PC-3 (cell line): ENCODE data around the gene RBM25. TPM values are rescaled to one million over a fixed set of nuclear protein-coding genes. Genes with fewer than 3 reads are reported as not detected.

Experiments
- ATAC-seq: fragments of 200-7000 bp; cut with Tn5 transposase; 2 replicates; pipeline ENCODE4 v1.9.1; 2020; ENCODE audit warnings: mild to moderate bottlenecking, moderate library complexity
- BruUV-seq: library from RNA; stranded (reverse); fragments of 400-500 nt; replicated peaks from 2 replicates; lab custom pipeline; 2021; lab: Mats Ljungman, UMichigan
- CTCF ChIA-PET: fragments of 300-600 bp; sonication (Branson Sonifier 250); formaldehyde crosslinking; loops from one replicate; lab custom pipeline; 2022; ENCODE audit warnings: antibody characterized with exemption; lab: Charles Lee
- POLR2A ChIA-PET: fragments of 300-600 bp; sonication (Branson Sonifier 250); formaldehyde crosslinking; loops from one replicate; lab custom pipeline; 2022; ENCODE audit warnings: antibody characterized with exemption; ENCODE audit not compliant: unreplicated experiment; lab: Charles Lee
- DNase-seq: peaks from one replicate; pipeline ENCODE4 v3.0.0-alpha.2; 2015
- H2AFZ ChIP-seq: fragments of 300-600 bp; sonication (generic); 2 replicates; pipeline ENCODE4 v1.6.0; 2016; ENCODE audit warnings: antibody characterized with exemption, low read length
- H3F3A ChIP-seq: fragments of 300-600 bp; sonication (generic); one replicate; pipeline ENCODE4 v1.6.0; 2017; ENCODE audit warnings: antibody characterized with exemption, low read length, control low read depth, mild to moderate bottlenecking; ENCODE audit not compliant: unreplicated experiment
- H3K27ac ChIP-seq: fragments of 300-600 bp; sonication (generic); 2 replicates; pipeline ENCODE4 v1.5.1; 2016; ENCODE audit warnings: mild to moderate bottlenecking, low read length
- H3K27me3 ChIP-seq: fragments of 300-600 bp; sonication (generic); 2 replicates; pipeline ENCODE4 v1.6.1; 2016; ENCODE audit warnings: low read length, mixed read lengths
- H3K36me3 ChIP-seq: fragments of 300-600 bp; sonication (generic); 2 replicates; pipeline ENCODE4 v1.6.1; 2016; ENCODE audit warnings: low read depth, mixed run types, low read length, mixed read lengths
- H3K4me1 ChIP-seq: fragments of 300-600 bp; sonication (generic); 2 replicates; pipeline ENCODE4 v1.5.1; 2016; ENCODE audit warnings: low read length; ENCODE audit not compliant: insufficient read depth
- H3K4me2 ChIP-seq: fragments of 300-600 bp; sonication (generic); 2 replicates; pipeline ENCODE4 v1.6.0; 2016; ENCODE audit warnings: low read length
- H3K4me3 ChIP-seq: fragments of 300-600 bp; sonication (generic); 2 replicates; pipeline ENCODE4 v1.5.1; 2016; ENCODE audit warnings: mild to moderate bottlenecking, low read length, mixed read lengths
- H3K79me2 ChIP-seq: fragments of 300-600 bp; sonication (generic); 2 replicates; pipeline ENCODE4 v1.6.1; 2017; ENCODE audit warnings: low read length, mixed read lengths
- H3K9ac ChIP-seq: fragments of 300-600 bp; sonication (generic); 2 replicates; pipeline ENCODE4 v1.6.0; 2016; ENCODE audit warnings: mild to moderate bottlenecking, low read length
- H3K9me2 ChIP-seq: fragments of 300-600 bp; sonication (generic); replicated peaks from 2 replicates; pipeline ENCODE4 v1.6.1; 2016; ENCODE audit warnings: mixed run types, low read length, mixed read lengths
- H3K9me3 ChIP-seq: fragments of 300-600 bp; sonication (generic); 2 replicates; pipeline ENCODE4 v1.6.1; 2016; ENCODE audit warnings: low read length, mixed read lengths
- H4K20me1 ChIP-seq: fragments of 300-600 bp; sonication (generic); 2 replicates; pipeline ENCODE4 v1.6.1; 2016; ENCODE audit warnings: low read length, mixed read lengths
- EZH2 ChIP-seq: fragments of 300-600 bp; sonication (generic); IDR thresholded peaks from one replicate; pipeline ENCODE4 v1.6.1; 2017; ENCODE audit warnings: antibody characterized with exemption, mild to moderate bottlenecking, low read length; ENCODE audit not compliant: unreplicated experiment
- EZH2phosphoT487 ChIP-seq: fragments of 300-600 bp; sonication (generic); IDR thresholded peaks from 2 replicates; pipeline ENCODE4 v1.6.1; 2018; ENCODE audit warnings: mild to moderate bottlenecking, antibody characterized with exemption, low read length, borderline replicate concordance
- intact Hi-C: fragments of 100-400 bp; cut with micrococcal nuclease; formaldehyde crosslinking; loops from 2 replicates; pipeline ENCODE4 v1.9.0; 2023
- total RNA-seq: library from RNA; depleted of rRNA; stranded (reverse); fragments of >200 nt; gene quantifications from 2 replicates; pipeline ENCODE4 v1.2.3, GENCODE V29; 2014
- TF ChIP-seq, protein P1 (sequence below): fragments of 300-600 bp; sonication (generic); conservative IDR thresholded peaks from 2 replicates; pipeline ENCODE4 v1.5.1; 2017; ENCODE audit warnings: antibody characterized with exemption, low read depth, mild to moderate bottlenecking, low read length

Gene RBM25
- total RNA-seq, 1 experiment from 2014 or later = 53.2 TPM

DNA sequence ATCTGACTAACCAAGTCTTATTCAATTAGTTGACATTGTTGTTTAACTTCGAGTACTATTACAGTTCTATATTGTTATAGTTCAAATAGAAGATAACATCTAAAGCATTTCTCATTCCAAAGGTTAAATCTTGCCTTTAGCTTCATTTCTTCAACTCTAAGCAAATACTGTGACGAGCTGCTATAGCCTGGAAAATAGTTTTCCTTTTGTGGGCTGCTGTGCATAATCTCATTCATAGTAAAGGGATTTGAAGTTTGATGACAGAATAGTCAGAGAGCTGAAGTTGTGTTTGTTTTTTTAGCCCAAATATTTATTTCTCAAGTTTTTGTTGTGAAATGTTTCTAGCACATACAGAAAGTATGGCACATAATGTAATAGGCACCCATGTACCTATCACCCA lies 91.4 kb downstream of the RBM25 start:
- BruUV-seq = no TSS peak

DNA sequence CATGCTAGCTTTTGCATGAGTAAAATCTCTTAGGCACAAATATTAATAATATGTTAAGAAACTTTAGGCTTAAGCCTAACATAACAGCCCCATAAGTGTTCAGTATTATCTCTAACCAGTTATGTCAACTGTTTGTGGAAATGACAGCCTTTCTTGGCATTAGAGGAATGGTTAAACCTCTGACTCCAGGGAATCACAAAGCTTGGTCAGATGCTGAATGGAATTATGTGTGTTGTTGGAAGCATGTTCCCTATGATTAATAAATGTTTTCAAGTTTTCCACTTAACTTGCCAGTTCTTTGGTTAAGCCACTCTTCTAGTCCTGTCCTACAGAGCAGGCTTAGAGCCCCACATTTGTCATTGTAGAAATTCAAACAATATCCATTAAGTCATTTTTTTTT lies 94.9 kb downstream of the RBM25 start:
- H2AFZ ChIP-seq = no peak overlapping the region
- H3K36me3 ChIP-seq = peaks cover 18% of the 10 kb centered on the region
- H3K27ac ChIP-seq = no peak overlapping the region
- H3K79me2 ChIP-seq = no peaks in the 10 kb centered on the region
- H3K4me3 ChIP-seq = no peak overlapping the region
- H3K9ac ChIP-seq = no peak overlapping the region
- no peaks in the 10 kb centered on the region for H3F3A ChIP-seq
- no peaks in the 10 kb centered on the region for H3K9me3 ChIP-seq
- H4K20me1 ChIP-seq = no peaks in the 10 kb centered on the region
- no peaks in the 10 kb centered on the region for H3K4me1 ChIP-seq
- H3K27me3 ChIP-seq = no peaks in the 10 kb centered on the region
- no peaks in the 10 kb centered on the region for H3K9me2 ChIP-seq
- no peak overlapping the region for H3K4me2 ChIP-seq
- ATAC-seq (no peak), DNase-seq (no peak)
- intact Hi-C loops = loop anchor here (1.0 kb wide), 1 partner anchor 16 kb away; no protein-coding TSS in a partner anchor
- POLR2A ChIA-PET = no interaction called here
- CTCF ChIA-PET = no interaction called here
- no peak for TF ChIP-seq EZH2
- no peak for TF ChIP-seq EZH2phosphoT487
- TF ChIP-seq, protein P1, sequence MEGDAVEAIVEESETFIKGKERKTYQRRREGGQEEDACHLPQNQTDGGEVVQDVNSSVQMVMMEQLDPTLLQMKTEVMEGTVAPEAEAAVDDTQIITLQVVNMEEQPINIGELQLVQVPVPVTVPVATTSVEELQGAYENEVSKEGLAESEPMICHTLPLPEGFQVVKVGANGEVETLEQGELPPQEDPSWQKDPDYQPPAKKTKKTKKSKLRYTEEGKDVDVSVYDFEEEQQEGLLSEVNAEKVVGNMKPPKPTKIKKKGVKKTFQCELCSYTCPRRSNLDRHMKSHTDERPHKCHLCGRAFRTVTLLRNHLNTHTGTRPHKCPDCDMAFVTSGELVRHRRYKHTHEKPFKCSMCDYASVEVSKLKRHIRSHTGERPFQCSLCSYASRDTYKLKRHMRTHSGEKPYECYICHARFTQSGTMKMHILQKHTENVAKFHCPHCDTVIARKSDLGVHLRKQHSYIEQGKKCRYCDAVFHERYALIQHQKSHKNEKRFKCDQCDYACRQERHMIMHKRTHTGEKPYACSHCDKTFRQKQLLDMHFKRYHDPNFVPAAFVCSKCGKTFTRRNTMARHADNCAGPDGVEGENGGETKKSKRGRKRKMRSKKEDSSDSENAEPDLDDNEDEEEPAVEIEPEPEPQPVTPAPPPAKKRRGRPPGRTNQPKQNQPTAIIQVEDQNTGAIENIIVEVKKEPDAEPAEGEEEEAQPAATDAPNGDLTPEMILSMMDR = no peak
- BruUV-seq = no TSS peak

More for the DNA sequence above, 91.4 kb downstream of the RBM25 start:
- H3K4me3 ChIP-seq = no peak overlapping the region
- H3K9me3 ChIP-seq = no peaks in the 10 kb centered on the region
- intact Hi-C loops = no loop called here
- H3K4me1 ChIP-seq = 0 out of 2 replicates have a peak, but pooled peaks cover 9% of the 10 kb centered on the region
- POLR2A ChIA-PET = no interaction called here
- no peaks in the 10 kb centered on the region for H3K9me2 ChIP-seq
- H2AFZ ChIP-seq = no peak overlapping the region
- no peak for ATAC-seq
- peaks cover 21% of the 10 kb centered on the region for H3K79me2 ChIP-seq
- DNase-seq = no peak
- CTCF ChIA-PET = no interaction called here
- peaks cover 26% of the 10 kb centered on the region; the same call in 1 of the 2 replicates for H4K20me1 ChIP-seq
- H3K27me3 ChIP-seq = no peaks in the 10 kb centered on the region
- no peak overlapping the region for H3K4me2 ChIP-seq
- H3K36me3 ChIP-seq = peaks cover 25% of the 10 kb centered on the region
- H3K27ac ChIP-seq = no peak overlapping the region
- H3F3A ChIP-seq = no peaks in the 10 kb centered on the region
- H3K9ac ChIP-seq = no peak overlapping the region
- TF ChIP-seq EZH2phosphoT487 (no peak), EZH2 (no peak)
- TF ChIP-seq, protein P1 = no peak

DNA sequence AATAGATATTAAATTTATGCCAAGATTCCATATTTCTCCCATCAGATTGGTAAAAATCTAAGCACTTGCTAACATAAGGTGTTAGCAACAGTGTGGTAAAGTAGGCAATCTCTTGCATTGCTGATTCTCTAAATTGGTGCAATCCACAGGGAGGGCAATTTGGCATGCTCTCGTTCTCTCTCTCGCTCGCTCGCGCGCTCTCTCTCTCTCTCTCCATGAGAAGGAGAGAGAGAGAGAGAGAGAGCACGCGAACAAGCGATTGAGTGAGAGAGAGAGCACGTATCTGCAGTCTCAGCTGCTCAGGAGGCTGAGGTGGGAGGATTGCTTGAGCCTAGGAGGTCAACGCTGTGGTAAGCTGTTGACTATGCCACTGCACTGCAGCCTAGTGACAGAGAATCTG lies 103.9 kb downstream of the RBM25 start:
- Histone ChIP-seq H3K27ac (no peak overlapping the region), H3K4me1 (no peaks in the 10 kb centered on the region), H3K9ac (no peak overlapping the region), H3K27me3 (no peaks in the 10 kb centered on the region), H3K4me3 (no peak overlapping the region), H3K9me2 (no peaks in the 10 kb centered on the region), H3K36me3 (peaks cover 28% of the 10 kb centered on the region; the same call in 1 of the 2 replicates), H3K9me3 (no peaks in the 10 kb centered on the region), H3K79me2 (no peaks in the 10 kb centered on the region), H3K4me2 (no peak overlapping the region), H2AFZ (no peak overlapping the region), H4K20me1 (no peaks in the 10 kb centered on the region), H3F3A (no peaks in the 10 kb centered on the region)
- no TSS peak for BruUV-seq
- intact Hi-C loops = no loop called here
- POLR2A ChIA-PET = no interaction called here
- DNase-seq (no peak), ATAC-seq (no peak)
- TF ChIP-seq, protein P1 = no peak
- TF ChIP-seq EZH2 (no peak), EZH2phosphoT487 (no peak)
- CTCF ChIA-PET = interaction anchor here (1.3 kb wide), 1 partner anchor 11 kb away, joined by 5 read pairs; no protein-coding TSS in a partner anchor
